Neural progenitor cell (in vitro differentiated cells): ENCODE measurements around the gene FBXO17. TPM values are rescaled to one million over a fixed set of nuclear protein-coding genes. Genes with fewer than 3 reads are reported as not detected.
"Not testable (repeated sequence)": the region's sequence is repeated elsewhere in the genome, so short reads cannot be mapped to it uniquely, and the experiment has no call there.

Experiments used
- DNase-seq: peaks from one replicate; pipeline ENCODE4 v3.0.0-alpha.2; 2016; ENCODE audit warnings: low spot score
- H2AFZ ChIP-seq: fragments of 200-600 bp; sonication (generic); replicated peaks from 2 replicates; pipeline ENCODE4 v1.6.1; 2016; ENCODE audit warnings: antibody characterized with exemption
- H3F3A ChIP-seq: fragments of 200-600 bp; sonication (generic); 2 replicates; pipeline ENCODE4 v1.6.1; 2016; ENCODE audit warnings: antibody characterized with exemption, low read depth
- H3K27ac ChIP-seq: fragments of 200-600 bp; sonication (generic); 2 replicates; pipeline ENCODE4 v1.5.1; 2016; ENCODE audit warnings: mild to moderate bottlenecking
- H3K27me3 ChIP-seq: fragments of 200-600 bp; sonication (generic); 2 replicates; pipeline ENCODE4 v1.6.1; 2016; ENCODE audit warnings: mild to moderate bottlenecking, moderate library complexity
- H3K36me3 ChIP-seq: fragments of 200-600 bp; sonication (generic); 2 replicates; pipeline ENCODE4 v1.5.1; 2016
- H3K4me1 ChIP-seq: fragments of 200-600 bp; sonication (generic); 2 replicates; pipeline ENCODE4 v1.6.1; 2016; ENCODE audit warnings: mixed run types
- H3K4me2 ChIP-seq: fragments of 200-600 bp; sonication (generic); 2 replicates; pipeline ENCODE4 v1.6.1; 2016
- H3K4me3 ChIP-seq: fragments of 200-600 bp; sonication (generic); 2 replicates; pipeline ENCODE4 v1.5.1; 2016
- H3K79me2 ChIP-seq: fragments of 200-600 bp; sonication (generic); 2 replicates; pipeline ENCODE4 v1.6.1; 2016; ENCODE audit warnings: low read depth
- H3K9ac ChIP-seq: fragments of 200-600 bp; sonication (generic); 2 replicates; pipeline ENCODE4 v1.6.1; 2016
- H3K9me3 ChIP-seq: fragments of 200-600 bp; sonication (generic); 2 replicates; pipeline ENCODE4 v1.5.1; 2016; ENCODE audit warnings: low read depth
- H4K20me1 ChIP-seq: fragments of 200-600 bp; sonication (generic); 2 replicates; pipeline ENCODE4 v1.6.1; 2016; ENCODE audit warnings: low read depth
- H3K27ac Mint-ChIP-seq: 3 replicates; pipeline ENCODE4 v1.8.0; 2021; ENCODE audit warnings: mixed read lengths
- H3K27me3 Mint-ChIP-seq: 2 replicates; pipeline ENCODE4 v1.8.0; 2022; ENCODE audit warnings: low read depth, mild to moderate bottlenecking, inconsistent platforms, moderate library complexity, mixed read lengths; ENCODE audit not compliant: insufficient read depth
- H3K36me3 Mint-ChIP-seq: 3 replicates; pipeline ENCODE4 v1.8.0; 2021; ENCODE audit warnings: mixed read lengths
- H3K4me1 Mint-ChIP-seq: 3 replicates; pipeline ENCODE4 v1.8.0; 2021; ENCODE audit warnings: mixed read lengths
- H3K4me3 Mint-ChIP-seq: 3 replicates; pipeline ENCODE4 v1.8.0; 2021; ENCODE audit warnings: mild to moderate bottlenecking, moderate library complexity, mixed read lengths
- H3K9me3 Mint-ChIP-seq: 3 replicates; pipeline ENCODE4 v1.8.0; 2020; ENCODE audit warnings: mixed read lengths
- EZH2 ChIP-seq: fragments of 200-600 bp; sonication (generic); IDR thresholded peaks from 2 replicates; pipeline ENCODE4 v1.6.1; 2017; ENCODE audit warnings: antibody characterized with exemption, mild to moderate bottlenecking, moderate library complexity
- EZH2phosphoT487 ChIP-seq: fragments of 200-600 bp; sonication (generic); IDR thresholded peaks from 2 replicates; pipeline ENCODE4 v1.6.1; 2017; ENCODE audit warnings: antibody characterized with exemption
- total RNA-seq: library from RNA; depleted of rRNA; stranded (reverse); fragments of >200 nt; gene quantifications from 2 replicates; pipeline ENCODE4 v1.2.3, GENCODE V29; 2015; ENCODE audit warnings: low replicate concordance
- TF ChIP-seq, protein P1 (sequence below): fragments of 200-600 bp; sonication (generic); IDR thresholded peaks from 2 replicates; pipeline ENCODE4 v1.5.1; 2017; ENCODE audit warnings: antibody characterized with exemption, mild to moderate bottlenecking

Gene FBXO17
- total RNA-seq, 1 donor from 2014 or later = 8.3 TPM

DNA sequence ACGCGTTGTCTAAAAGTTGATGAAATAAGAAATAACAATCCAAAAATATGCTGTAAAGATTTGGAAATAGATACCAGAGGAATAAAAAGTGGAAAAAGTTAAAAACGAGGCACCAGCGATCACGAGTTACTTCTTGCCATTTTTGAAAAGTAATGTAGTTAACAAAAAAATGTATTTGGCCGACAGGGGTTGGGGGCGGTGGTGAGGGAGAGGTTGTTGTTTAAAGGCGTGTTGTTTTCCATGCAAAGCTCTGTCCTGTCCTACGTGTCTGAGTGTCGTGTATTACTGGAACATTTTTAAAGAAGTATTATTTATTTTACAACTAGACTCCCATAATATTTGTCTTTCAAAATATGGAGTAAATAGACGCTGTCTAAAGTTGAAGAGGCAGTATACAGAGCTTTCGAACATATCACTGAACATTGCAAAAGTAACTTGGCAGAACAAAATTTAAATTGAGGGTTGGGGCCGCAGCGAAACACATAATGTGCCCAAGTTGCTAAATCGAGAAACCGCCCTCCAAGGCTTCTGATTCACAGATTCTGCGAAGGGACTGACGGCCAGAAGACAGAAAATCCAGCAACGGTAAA lies 823 bp downstream of the FBXO17 start:
- H3K4me1 ChIP-seq = peaks cover 7% of the 10 kb centered on the region
- peaks cover 15% of the 10 kb centered on the region for H3K79me2 ChIP-seq
- H2AFZ ChIP-seq = peak overlapping the region; percentile 75
- no peaks in the 10 kb centered on the region for H3K36me3 ChIP-seq
- no peak overlapping the region for H3K27ac ChIP-seq
- peaks cover 26% of the 10 kb centered on the region for H3F3A ChIP-seq
- no peaks in the 10 kb centered on the region for H3K27me3 ChIP-seq
- no peaks in the 10 kb centered on the region for H3K9me3 Mint-ChIP-seq
- H3K4me2 ChIP-seq = peak overlapping the region; percentile 88
- H3K4me3 ChIP-seq = peak overlapping the region; percentile 71
- H3K27ac Mint-ChIP-seq = peak overlapping the region; percentile 21
- H3K9me3 ChIP-seq = no peaks in the 10 kb centered on the region
- H3K4me1 Mint-ChIP-seq = peaks cover 23% of the 10 kb centered on the region
- no peak for DNase-seq
- peaks cover 4% of the 10 kb centered on the region for H3K36me3 Mint-ChIP-seq
- TF ChIP-seq, protein P1, sequence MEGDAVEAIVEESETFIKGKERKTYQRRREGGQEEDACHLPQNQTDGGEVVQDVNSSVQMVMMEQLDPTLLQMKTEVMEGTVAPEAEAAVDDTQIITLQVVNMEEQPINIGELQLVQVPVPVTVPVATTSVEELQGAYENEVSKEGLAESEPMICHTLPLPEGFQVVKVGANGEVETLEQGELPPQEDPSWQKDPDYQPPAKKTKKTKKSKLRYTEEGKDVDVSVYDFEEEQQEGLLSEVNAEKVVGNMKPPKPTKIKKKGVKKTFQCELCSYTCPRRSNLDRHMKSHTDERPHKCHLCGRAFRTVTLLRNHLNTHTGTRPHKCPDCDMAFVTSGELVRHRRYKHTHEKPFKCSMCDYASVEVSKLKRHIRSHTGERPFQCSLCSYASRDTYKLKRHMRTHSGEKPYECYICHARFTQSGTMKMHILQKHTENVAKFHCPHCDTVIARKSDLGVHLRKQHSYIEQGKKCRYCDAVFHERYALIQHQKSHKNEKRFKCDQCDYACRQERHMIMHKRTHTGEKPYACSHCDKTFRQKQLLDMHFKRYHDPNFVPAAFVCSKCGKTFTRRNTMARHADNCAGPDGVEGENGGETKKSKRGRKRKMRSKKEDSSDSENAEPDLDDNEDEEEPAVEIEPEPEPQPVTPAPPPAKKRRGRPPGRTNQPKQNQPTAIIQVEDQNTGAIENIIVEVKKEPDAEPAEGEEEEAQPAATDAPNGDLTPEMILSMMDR = no peak
- TF ChIP-seq EZH2 (no peak), EZH2phosphoT487 (no peak)
- H4K20me1 ChIP-seq = peaks cover 6% of the 10 kb centered on the region
- H3K4me3 Mint-ChIP-seq = peak overlapping the region; percentile 93
- H3K27me3 Mint-ChIP-seq = peaks cover 13% of the 10 kb centered on the region
- H3K9ac ChIP-seq = no peak overlapping the region

DNA sequence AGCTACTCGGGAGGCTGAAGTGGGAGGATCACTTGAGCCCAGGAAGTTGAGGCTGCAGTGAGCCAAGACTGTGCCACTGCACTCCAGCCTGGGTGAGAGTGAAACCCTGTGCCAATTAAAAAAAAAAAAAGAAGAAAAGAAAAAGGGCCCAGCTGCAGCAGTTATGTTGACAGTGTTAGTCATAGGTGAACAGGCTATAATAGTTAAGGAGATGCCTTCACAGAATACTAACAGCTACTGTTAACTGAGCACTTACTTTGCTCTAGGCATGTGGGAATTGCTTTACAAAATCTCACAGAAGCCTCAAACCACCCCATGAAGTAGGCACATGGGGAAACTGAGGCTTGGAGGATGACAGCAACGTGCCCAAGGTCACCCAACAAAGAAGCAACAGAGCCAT lies 3.9 kb downstream of the FBXO17 start:
- Histone ChIP-seq H3K4me1 (peaks cover 7% of the 10 kb centered on the region), H3K27me3 (no peaks in the 10 kb centered on the region), H3K36me3 (no peaks in the 10 kb centered on the region), H4K20me1 (peaks cover 6% of the 10 kb centered on the region), H3K79me2 (peaks cover 15% of the 10 kb centered on the region), H3K9ac (no peak overlapping the region), H3K4me2 (no peak overlapping the region), H2AFZ (no peak overlapping the region), H3K4me3 (no peak overlapping the region), H3K9me3 (no peaks in the 10 kb centered on the region), H3K27ac (no peak overlapping the region), H3F3A (peaks cover 18% of the 10 kb centered on the region)
- no peak for DNase-seq
- H3K36me3 Mint-ChIP-seq = peaks cover 4% of the 10 kb centered on the region
- peaks cover 18% of the 10 kb centered on the region for H3K4me1 Mint-ChIP-seq
- TF ChIP-seq, protein P1 = no peak
- no peak for TF ChIP-seq EZH2phosphoT487
- no peak overlapping the region for H3K27ac Mint-ChIP-seq
- peaks cover 8% of the 10 kb centered on the region for H3K27me3 Mint-ChIP-seq
- H3K4me3 Mint-ChIP-seq = no peak overlapping the region
- no peaks in the 10 kb centered on the region for H3K9me3 Mint-ChIP-seq

DNA sequence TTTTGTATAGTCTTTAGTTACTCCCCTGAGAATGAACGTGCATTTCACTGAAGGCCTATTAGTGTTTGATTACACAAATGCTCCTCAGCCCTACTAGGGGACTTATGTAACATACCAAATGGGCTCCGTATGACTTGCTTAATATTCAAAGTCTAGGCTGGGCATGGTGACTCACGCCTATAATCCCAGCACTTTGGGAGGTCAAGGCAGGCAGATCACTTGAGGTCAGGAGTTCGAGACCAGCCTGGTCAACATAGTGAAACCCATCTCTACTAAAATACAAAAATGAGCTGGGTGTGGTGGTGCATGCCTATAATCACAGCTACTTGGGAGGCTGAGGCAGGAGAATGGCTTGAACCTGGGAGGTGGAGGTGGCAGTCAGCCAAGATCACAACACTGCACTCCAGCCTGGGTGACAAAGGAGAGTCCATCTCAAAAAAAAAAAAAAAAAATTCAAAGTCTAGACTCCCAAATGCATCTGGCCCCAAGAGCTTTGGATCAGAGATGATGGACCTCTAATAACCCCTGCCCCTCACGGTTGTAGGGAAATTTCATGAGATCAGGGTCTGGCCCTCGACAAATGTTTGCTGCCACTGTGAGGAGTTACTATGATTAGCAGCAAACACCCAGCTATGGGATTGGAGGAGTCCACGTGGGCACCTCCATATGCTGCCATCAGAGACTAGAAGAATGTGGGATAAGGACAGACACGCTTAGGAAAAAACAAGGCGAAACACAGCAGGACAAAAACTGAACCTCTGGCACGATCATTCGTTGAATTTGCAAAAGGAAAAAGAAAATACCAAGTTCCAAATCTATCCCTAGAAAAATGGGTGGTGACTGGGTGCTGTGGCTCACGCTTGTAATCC lies 4.6 kb downstream of the FBXO17 start:
- Mint-ChIP-seq H3K36me3 (peaks cover 8% of the 10 kb centered on the region), H3K9me3 (no peaks in the 10 kb centered on the region)
- TF ChIP-seq EZH2 (no peak), EZH2phosphoT487 (no peak)
- TF ChIP-seq, protein P1 = no peak

DNA sequence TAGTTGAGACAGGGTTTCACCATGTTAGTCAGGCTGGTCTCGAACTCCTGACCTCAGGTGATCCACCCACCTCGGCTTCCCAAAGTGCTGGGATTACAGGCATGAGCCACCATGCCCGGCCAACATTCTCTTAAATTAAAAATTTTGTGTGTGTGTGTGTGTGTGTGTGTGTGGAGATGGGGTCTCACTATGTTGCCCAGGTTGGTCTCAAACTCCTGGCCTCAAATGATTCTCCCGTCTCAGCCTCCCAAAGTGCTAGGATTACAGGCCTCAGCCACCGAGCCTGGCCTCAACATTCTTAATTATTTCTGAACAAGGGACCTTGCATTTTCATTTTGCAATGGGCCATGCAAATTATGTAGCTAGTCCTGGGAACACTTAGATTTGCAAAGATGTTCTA lies 9.4 kb downstream of the FBXO17 start:
- not testable (repeated sequence) for H3K9me3 Mint-ChIP-seq, H4K20me1 ChIP-seq, H3K27ac Mint-ChIP-seq

More for the DNA sequence above, 4.6 kb downstream of the FBXO17 start:
- Histone ChIP-seq H3K4me2 (no peak overlapping the region), H3K4me1 (peaks cover 1% of the 10 kb centered on the region), H4K20me1 (peaks cover 6% of the 10 kb centered on the region), H3K27ac (no peak overlapping the region), H3K79me2 (peaks cover 15% of the 10 kb centered on the region), H3K9me3 (no peaks in the 10 kb centered on the region), H3K4me3 (no peak overlapping the region), H2AFZ (no peak overlapping the region), H3K27me3 (no peaks in the 10 kb centered on the region), H3K36me3 (no peaks in the 10 kb centered on the region), H3F3A (peaks cover 10% of the 10 kb centered on the region), H3K9ac (no peak overlapping the region)
- H3K27me3 Mint-ChIP-seq = peaks cover under 1% of the 10 kb centered on the region
- no peak overlapping the region for H3K4me3 Mint-ChIP-seq
- no peak overlapping the region for H3K27ac Mint-ChIP-seq
- no peak for DNase-seq
- H3K4me1 Mint-ChIP-seq = peaks cover 10% of the 10 kb centered on the region

More for the DNA sequence above, 9.4 kb downstream of the FBXO17 start:
- DNase-seq, H3F3A ChIP-seq, H3K9ac ChIP-seq, H3K4me2 ChIP-seq, H3K27ac ChIP-seq, H2AFZ ChIP-seq, H3K4me1 ChIP-seq, H3K9me3 ChIP-seq, H3K4me3 ChIP-seq, H3K36me3 ChIP-seq, H3K36me3 Mint-ChIP-seq, H3K4me3 Mint-ChIP-seq, H3K27me3 ChIP-seq, H3K79me2 ChIP-seq, H3K4me1 Mint-ChIP-seq, H3K27me3 Mint-ChIP-seq: not testable (repeated sequence)
